OCI-LY1 (cell line): ENCODE data around the gene FRMD4A.

ENCODE experiments used
- EZH2 ChIP-seq: fragments of 200-600 bp; sonication (generic), shearing (Covaris generic); IDR thresholded peaks from 2 replicates; pipeline ENCODE4 v1.8.0; 2017; ENCODE audit warnings: borderline replicate concordance, mixed run types, mild to moderate bottlenecking, antibody characterized with exemption, low read length, moderate library complexity, mixed read lengths
- TF ChIP-seq, protein P1 (sequence below): fragments of 200-600 bp; sonication (generic), shearing (Covaris generic); IDR thresholded peaks from 2 replicates; pipeline ENCODE4 v1.5.1; 2017; ENCODE audit warnings: mild to moderate bottlenecking, antibody characterized with exemption, low read length, moderate library complexity, mixed read lengths

- TF ChIP-seq, protein P1, sequence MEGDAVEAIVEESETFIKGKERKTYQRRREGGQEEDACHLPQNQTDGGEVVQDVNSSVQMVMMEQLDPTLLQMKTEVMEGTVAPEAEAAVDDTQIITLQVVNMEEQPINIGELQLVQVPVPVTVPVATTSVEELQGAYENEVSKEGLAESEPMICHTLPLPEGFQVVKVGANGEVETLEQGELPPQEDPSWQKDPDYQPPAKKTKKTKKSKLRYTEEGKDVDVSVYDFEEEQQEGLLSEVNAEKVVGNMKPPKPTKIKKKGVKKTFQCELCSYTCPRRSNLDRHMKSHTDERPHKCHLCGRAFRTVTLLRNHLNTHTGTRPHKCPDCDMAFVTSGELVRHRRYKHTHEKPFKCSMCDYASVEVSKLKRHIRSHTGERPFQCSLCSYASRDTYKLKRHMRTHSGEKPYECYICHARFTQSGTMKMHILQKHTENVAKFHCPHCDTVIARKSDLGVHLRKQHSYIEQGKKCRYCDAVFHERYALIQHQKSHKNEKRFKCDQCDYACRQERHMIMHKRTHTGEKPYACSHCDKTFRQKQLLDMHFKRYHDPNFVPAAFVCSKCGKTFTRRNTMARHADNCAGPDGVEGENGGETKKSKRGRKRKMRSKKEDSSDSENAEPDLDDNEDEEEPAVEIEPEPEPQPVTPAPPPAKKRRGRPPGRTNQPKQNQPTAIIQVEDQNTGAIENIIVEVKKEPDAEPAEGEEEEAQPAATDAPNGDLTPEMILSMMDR: no peak
- TF ChIP-seq EZH2: no peak
Observed at GRCh38 chr10:13685885-13686284, 644.8 kb downstream of the FRMD4A start.
